SK-N-MC (cell line): ENCODE measurements around the gene RBM39.
"Not testable (repeated sequence)": the region's sequence is repeated elsewhere in the genome, so short reads cannot be mapped to it uniquely, and the experiment has no call there.

ENCODE experiments used
- DNase-seq: peaks from one replicate; pipeline ENCODE4 v3.0.0-alpha.2; 2011; ENCODE audit warnings: low read depth, low spot score
- H3K27ac ChIP-seq: fragments of 200-600 bp; sonication (generic); 2 replicates; pipeline ENCODE4 v1.5.1; 2016; ENCODE audit warnings: mixed run types
- H3K36me3 ChIP-seq: fragments of 200-600 bp; sonication (generic); 2 replicates; pipeline ENCODE4 v1.6.1; 2017; ENCODE audit warnings: antibody characterized with exemption, low read length, mixed read lengths; ENCODE audit not compliant: insufficient read depth
- H3K4me3 ChIP-seq: fragments of 200-600 bp; sonication (generic); 2 replicates; pipeline ENCODE4 v1.5.1; 2016
- H3K9ac ChIP-seq: fragments of 200-600 bp; sonication (generic); 2 replicates; pipeline ENCODE4 v1.8.0; 2017; ENCODE audit warnings: mixed run types, mixed read lengths; ENCODE audit not compliant: insufficient read length
- H3K9me3 ChIP-seq: fragments of 200-600 bp; sonication (generic); 2 replicates; pipeline ENCODE4 v1.6.1; 2017; ENCODE audit warnings: low read depth, mild to moderate bottlenecking, antibody characterized with exemption, low read length, moderate library complexity, mixed read lengths
- EZH2 ChIP-seq: fragments of 200-600 bp; sonication (generic); IDR thresholded peaks from one replicate; pipeline ENCODE4 v1.6.1; 2017; ENCODE audit warnings: antibody characterized with exemption
- FOXP2 ChIP-seq: optimal IDR thresholded peaks from 2 replicates; pipeline ENCODE3; 2011; ENCODE audit warnings: mild to moderate bottlenecking, moderate library complexity; ENCODE audit not compliant: insufficient read depth; ENCODE audit errors: extremely low read length, control extremely low read depth
- POLR2AphosphoS5 ChIP-seq: IDR thresholded peaks from 2 replicates; pipeline ENCODE4 v1.6.1; 2012; ENCODE audit warnings: mild to moderate bottlenecking, low read depth, low read length, borderline replicate concordance

Gene RBM39

GRCh38 chr20:35724321-35725230, 17.5 kb downstream of the RBM39 start:
- Histone ChIP-seq H3K4me3 (no peak overlapping the region), H3K36me3 (peaks cover 96% of the 10 kb centered on the region), H3K9ac (no peak overlapping the region), H3K27ac (no peak overlapping the region), H3K9me3 (no peaks in the 10 kb centered on the region)
- no peak for DNase-seq
- TF ChIP-seq POLR2AphosphoS5 (no peak; the same call in 1 of the 2 replicates), FOXP2 (no peak), EZH2 (no peak)

DNA sequence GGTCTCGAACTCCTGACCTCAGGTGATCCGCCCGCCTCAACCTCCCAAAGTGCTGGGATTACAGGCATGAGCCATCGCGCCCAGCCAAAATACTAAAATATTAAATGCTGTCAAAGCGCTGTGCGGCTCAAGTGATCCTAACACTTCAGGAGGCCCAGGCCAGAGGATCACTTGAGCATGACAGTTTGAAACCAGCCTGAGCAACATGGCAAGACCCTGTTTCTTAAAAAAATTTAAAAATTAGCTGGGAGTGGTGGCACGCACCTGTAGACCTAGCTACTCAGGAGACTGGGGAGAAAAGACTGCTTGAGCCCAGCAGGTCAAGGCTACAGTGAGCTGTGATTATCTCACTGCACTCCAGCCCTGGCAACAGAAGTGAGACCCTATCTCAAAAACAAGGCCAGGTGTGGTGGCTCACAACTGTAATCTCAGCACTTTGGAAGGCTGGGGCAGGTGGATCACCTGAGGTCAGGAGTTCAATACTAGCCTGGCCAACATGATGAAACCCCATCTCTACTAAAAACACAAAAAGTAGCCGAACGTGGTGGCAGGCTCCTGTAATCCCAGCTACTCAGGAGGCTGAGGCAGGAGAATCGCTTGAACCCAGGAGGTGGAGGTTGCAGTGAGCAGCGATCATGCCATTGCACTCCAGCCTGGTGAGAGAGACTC, 18.3 kb downstream of the RBM39 start:
- H3K27ac ChIP-seq, H3K9me3 ChIP-seq, DNase-seq, H3K9ac ChIP-seq, H3K4me3 ChIP-seq: not testable (repeated sequence)
- peak; percentile 0; the same call in 1 of the 2 replicates for TF ChIP-seq POLR2AphosphoS5
- peaks cover 96% of the 10 kb centered on the region for H3K36me3 ChIP-seq

DNA sequence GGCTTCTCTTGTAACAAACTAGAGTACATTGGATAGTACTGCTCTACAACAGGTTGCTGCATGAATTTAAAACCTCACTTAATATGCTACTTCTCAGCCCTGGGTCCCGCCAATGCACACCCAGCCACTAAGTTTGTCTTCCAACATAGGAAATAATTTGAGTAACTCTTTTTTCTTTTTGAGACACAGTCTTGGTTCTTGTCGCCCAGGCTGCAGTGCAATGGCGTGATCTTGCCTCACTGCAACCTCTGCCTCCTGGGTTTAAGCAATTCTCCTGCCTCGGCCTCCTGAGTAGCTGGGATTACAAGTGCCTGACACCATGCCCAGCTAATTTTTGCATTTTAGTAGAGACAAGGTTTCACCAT, 18.8 kb downstream of the RBM39 start:
- H3K4me3 ChIP-seq, H3K27ac ChIP-seq, H3K9me3 ChIP-seq, H3K9ac ChIP-seq, DNase-seq: not testable (repeated sequence)
- TF ChIP-seq POLR2AphosphoS5, result peak; percentile 24; the same call in 1 of the 2 replicates
- peaks cover 96% of the 10 kb centered on the region for H3K36me3 ChIP-seq

DNA sequence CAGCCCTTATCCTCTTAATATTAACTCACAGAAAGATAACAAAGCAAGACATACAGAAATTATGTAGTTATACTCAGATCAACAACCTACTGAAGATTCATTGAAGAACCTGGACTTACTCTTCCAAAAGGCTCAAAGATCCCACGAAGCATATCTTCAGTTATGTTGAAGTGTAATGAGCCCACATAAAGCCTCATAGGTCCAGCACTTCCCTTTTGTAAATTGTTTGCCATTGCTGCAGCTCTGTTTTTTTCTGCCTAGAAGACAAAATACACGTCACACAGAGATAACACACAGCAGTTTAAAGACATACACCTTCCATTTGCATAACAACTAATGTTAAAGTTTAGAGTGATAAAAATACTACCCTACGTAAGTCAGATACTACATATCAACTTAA, 20.4 kb downstream of the RBM39 start:
- Histone ChIP-seq H3K27ac (no peak overlapping the region), H3K9ac (no peak overlapping the region), H3K36me3 (peaks cover 98% of the 10 kb centered on the region), H3K9me3 (no peaks in the 10 kb centered on the region), H3K4me3 (no peak overlapping the region)
- no peak for DNase-seq
- TF ChIP-seq EZH2, result no peak
- no peak for TF ChIP-seq POLR2AphosphoS5
- no peak for TF ChIP-seq FOXP2

DNA sequence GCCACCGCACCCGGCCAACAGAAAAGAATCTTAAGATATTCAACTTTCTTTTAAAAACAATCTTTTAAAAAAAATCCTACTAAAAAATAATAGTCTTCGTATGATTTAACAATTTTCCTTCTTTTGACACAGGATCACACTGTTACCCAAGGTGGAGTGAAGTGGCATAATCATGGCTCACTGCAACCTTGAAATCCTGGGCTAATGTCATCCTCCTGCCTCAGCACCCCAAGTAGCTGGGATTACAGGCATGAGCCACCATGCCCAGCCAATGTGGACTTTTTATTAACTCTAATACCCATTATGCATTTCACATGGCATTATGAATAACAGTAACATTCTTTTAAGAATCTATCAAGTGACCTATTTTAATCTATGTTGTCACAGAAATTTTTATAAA, 20.8 kb downstream of the RBM39 start:
- H3K9me3 ChIP-seq, result no peaks in the 10 kb centered on the region
- H3K27ac ChIP-seq, result no peak overlapping the region

DNA sequence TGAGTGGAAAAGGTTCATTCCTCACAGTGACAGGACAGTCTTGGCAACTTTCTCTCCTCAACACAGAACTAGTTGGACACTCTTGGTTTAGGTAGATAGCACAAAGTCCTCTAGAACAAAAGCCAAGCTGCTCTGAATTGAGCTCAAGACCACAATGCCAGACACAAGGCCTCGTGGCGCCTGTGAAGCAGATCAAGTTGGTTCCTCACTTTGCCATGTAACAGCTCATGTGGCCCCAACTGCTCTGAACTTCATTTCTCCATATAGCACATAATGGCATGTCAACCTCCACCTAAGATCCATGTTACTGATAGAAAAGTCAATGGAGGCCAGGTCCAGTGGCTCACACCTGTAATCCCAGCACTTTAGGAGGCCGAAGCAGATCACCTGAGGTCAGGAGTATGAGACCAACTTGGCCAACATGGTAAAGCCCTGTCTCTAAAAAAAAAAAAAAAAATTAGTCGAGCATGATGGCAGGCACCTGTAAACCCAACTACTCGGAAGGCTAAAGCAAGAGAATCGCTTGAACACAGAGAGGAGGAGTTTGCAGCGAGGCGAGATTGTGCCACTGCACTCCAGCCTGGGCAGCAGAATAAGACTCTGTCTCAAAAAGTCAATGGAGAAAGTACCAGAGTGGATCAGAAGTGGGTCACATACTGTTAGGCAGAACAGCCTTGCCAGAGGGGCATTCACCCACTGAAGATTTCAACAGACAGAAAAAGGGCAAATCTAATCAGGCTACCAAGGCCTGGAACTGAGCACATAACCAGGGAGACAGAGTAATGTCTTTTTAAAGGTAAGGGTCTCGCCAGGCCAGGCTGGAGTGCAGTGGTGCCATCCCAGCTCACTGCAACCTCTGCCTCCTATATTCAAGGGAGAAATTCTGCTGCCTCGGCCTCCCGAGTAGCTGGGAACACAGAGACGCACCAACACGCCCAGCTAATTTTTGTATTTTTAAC, 21.6 kb downstream of the RBM39 start:
- Histone ChIP-seq H3K27ac (no peak overlapping the region), H3K36me3 (peaks cover 98% of the 10 kb centered on the region), H3K9me3 (no peaks in the 10 kb centered on the region), H3K9ac (no peak overlapping the region), H3K4me3 (no peak overlapping the region)
- DNase-seq, result no peak
- no peak for TF ChIP-seq FOXP2
- TF ChIP-seq EZH2, result no peak
- TF ChIP-seq POLR2AphosphoS5, result no peak

More for the DNA sequence above, 20.8 kb downstream of the RBM39 start:
- Histone ChIP-seq H3K36me3 (peaks cover 98% of the 10 kb centered on the region), H3K4me3 (no peak overlapping the region), H3K9ac (no peak overlapping the region)
- no peak for DNase-seq
- no peak for TF ChIP-seq POLR2AphosphoS5
- no peak for TF ChIP-seq FOXP2
- TF ChIP-seq EZH2, result no peak

- peaks cover 98% of the 10 kb centered on the region for H3K36me3 ChIP-seq
- H3K4me3 ChIP-seq, result no peak overlapping the region
- DNase-seq, result no peak
- H3K9ac ChIP-seq, result no peak overlapping the region
- H3K9me3 ChIP-seq, result no peaks in the 10 kb centered on the region
- no peak overlapping the region for H3K27ac ChIP-seq
- TF ChIP-seq POLR2AphosphoS5, result no peak
- no peak for TF ChIP-seq EZH2
- TF ChIP-seq FOXP2, result no peak
These were observed 22.3 kb downstream of the RBM39 start for GRCh38 chr20:35719717-35720116.
